ENCODE data around the gene ETV1. TPM values are rescaled to one million over a fixed set of nuclear protein-coding genes. Genes with fewer than 3 reads are reported as not detected.

The ETV1 gene
- total RNA-seq, 1 experiment from 2014 or later: 68.5 TPM

DNA sequence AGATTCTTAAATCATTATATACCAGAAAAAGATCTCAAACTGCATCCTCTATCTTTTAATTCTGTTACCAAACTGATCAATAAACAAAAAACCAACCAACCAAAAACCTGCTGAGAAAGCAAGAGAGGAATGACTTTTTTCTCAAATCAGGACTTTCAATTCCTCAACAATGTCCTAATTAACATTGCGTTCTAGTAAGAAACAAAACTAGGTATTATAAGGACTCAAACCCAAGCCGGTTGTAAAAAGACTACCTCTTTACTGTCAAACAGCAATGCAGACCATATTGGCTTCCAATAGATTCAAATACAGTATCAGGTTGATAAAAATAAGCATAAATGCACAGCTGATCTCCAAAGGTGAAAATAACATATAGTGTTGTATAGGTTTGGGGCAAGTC, 57.3 kb downstream of the ETV1 start:
- Histone ChIP-seq H3K79me1 (ENCODE audit: insufficient read depth, low read depth, low read length, poor library complexity, severe bottlenecking) (no peaks in the 10 kb centered on the region), H3K27me3 (ENCODE audit: insufficient read depth, low read length) (no peaks in the 10 kb centered on the region), H3K4me2 (ENCODE audit: insufficient read depth, insufficient read length, low read length) (no peak overlapping the region), H3K14ac (ENCODE audit: insufficient read depth, low read length) (no peak overlapping the region), H3K23ac (ENCODE audit: insufficient read length, low read depth, low read length) (no peak overlapping the region), H2AFZ (ENCODE audit: low read length) (no peak overlapping the region), H2BK15ac (ENCODE audit: low read depth, low read length) (no peak overlapping the region), H2AK5ac (ENCODE audit: insufficient read length, low read length) (no peak overlapping the region), H3K56ac (ENCODE audit: insufficient read length, low read depth, low read length) (no peak overlapping the region), H2BK12ac (ENCODE audit: insufficient read length, low read depth, low read length) (no peak overlapping the region), H3K79me2 (ENCODE audit: insufficient read depth, low read length) (no peaks in the 10 kb centered on the region), H4K91ac (ENCODE audit: insufficient read length, low read depth, low read length) (no peak overlapping the region), H4K20me1 (ENCODE audit: control insufficient read depth, insufficient read depth, insufficient read length) (no peaks in the 10 kb centered on the region), H3K9me3 (ENCODE audit: control insufficient read depth, low read depth, low read length) (no peaks in the 10 kb centered on the region), H2BK120ac (ENCODE audit: low read depth, low read length, poor library complexity, severe bottlenecking) (no peak overlapping the region), H3K9ac (ENCODE audit: extremely low read depth, insufficient read length, low read length) (no peak overlapping the region), H3K27ac (ENCODE audit: insufficient read length, low read depth, low read length) (no peak overlapping the region), H3K4me1 (ENCODE audit: insufficient read depth, low read length) (no peaks in the 10 kb centered on the region), H2BK20ac (ENCODE audit: low read depth, low read length, poor library complexity, severe bottlenecking) (no peak overlapping the region), H4K5ac (ENCODE audit: insufficient read length, low read depth, low read length) (no peak overlapping the region), H4K8ac (replicated peaks; ENCODE audit: insufficient read length, low read depth, low read length) (no peak overlapping the region), H3K18ac (ENCODE audit: insufficient read length, low read depth, low read length) (no peak overlapping the region), H3K4ac (ENCODE audit: low read depth, low read length) (no peak overlapping the region), H3K23me2 (ENCODE audit: insufficient read length, low read depth, low read length, poor library complexity, severe bottlenecking) (no peaks in the 10 kb centered on the region), H3T11ph (ENCODE audit: low read length) (no peak overlapping the region), H2BK5ac (ENCODE audit: insufficient read length, low read length) (no peak overlapping the region)
- H3K4me3 Mint-ChIP-seq: no peak overlapping the region
- peaks cover 32 to 53% (median 46%) of the 10 kb centered on the region in 3 experiments; a peak in 6 of 7 replicates for H3K36me3 Mint-ChIP-seq (ENCODE audit: insufficient read depth in 1 of 3, low read depth in 3 of 3)
- peak overlapping the region in 2 of 3 experiments; percentile 6 to 61; a peak in 4 of 7 replicates for H3K27ac Mint-ChIP-seq
- WGBS (ENCODE audit: extremely low coverage, insufficient read length, low lambda C conversion rate): no CpG with 5 or more reads among the region's 2 CpGs
- peaks cover 2 to 3% of the 10 kb centered on the region in 2 experiments; a peak in 2 of 4 replicates for H3K4me1 Mint-ChIP-seq
- H3K9me3 Mint-ChIP-seq: no peaks in the 10 kb centered on the region
- DNase-seq: no peak
- H3K27me3 Mint-ChIP-seq (ENCODE audit: low read depth): no peaks in the 10 kb centered on the region
- TF ChIP-seq, protein P1, sequence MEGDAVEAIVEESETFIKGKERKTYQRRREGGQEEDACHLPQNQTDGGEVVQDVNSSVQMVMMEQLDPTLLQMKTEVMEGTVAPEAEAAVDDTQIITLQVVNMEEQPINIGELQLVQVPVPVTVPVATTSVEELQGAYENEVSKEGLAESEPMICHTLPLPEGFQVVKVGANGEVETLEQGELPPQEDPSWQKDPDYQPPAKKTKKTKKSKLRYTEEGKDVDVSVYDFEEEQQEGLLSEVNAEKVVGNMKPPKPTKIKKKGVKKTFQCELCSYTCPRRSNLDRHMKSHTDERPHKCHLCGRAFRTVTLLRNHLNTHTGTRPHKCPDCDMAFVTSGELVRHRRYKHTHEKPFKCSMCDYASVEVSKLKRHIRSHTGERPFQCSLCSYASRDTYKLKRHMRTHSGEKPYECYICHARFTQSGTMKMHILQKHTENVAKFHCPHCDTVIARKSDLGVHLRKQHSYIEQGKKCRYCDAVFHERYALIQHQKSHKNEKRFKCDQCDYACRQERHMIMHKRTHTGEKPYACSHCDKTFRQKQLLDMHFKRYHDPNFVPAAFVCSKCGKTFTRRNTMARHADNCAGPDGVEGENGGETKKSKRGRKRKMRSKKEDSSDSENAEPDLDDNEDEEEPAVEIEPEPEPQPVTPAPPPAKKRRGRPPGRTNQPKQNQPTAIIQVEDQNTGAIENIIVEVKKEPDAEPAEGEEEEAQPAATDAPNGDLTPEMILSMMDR (conservative IDR thresholded peaks at IDR 0.05): no peak
